ENCODE data around the gene CNTNAP4. TPM values are rescaled to one million over a fixed set of nuclear protein-coding genes. Genes with fewer than 3 reads are reported as not detected.

Gene CNTNAP4
- total and polyA plus RNA-seq, 2 of the 13 experiments (the other 11 are each of a cell fraction or from before 2014, with no cell fraction given) = not detected

- TF ChIP-seq CTCF (CRISPR knock-in tag; IDR thresholded peaks at IDR 0.05) (peak; percentile 59), SKI (IDR thresholded peaks at IDR 0.05; ENCODE audit: partially characterized antibody) (no peak), ZNF784 (CRISPR knock-in tag; IDR thresholded peaks at IDR 0.05; ENCODE audit: borderline replicate concordance) (no peak), ZNF564 (CRISPR knock-in tag; IDR thresholded peaks at IDR 0.05) (no peak)
These were observed 1.8 kb downstream of the CNTNAP4 start (continued) for GRCh38 chr16:76278980-76279379.

GRCh38 chr16:76280421-76281215, 3.4 kb downstream of the CNTNAP4 start:
- 8% methylated on average over 6 of the region's 6 CpGs for WGBS (ENCODE audit: low lambda C conversion rate)
- Histone ChIP-seq H3K4me2 (ENCODE audit: low read depth, low read length) (no peak overlapping the region), H3K4me1 (ENCODE audit: insufficient read depth, low read length) (no peaks in the 10 kb centered on the region), H2AFZ (ENCODE audit: low read length) (no peak overlapping the region), H3K4me3 (replicated peaks in 1 of 3; ENCODE audit: insufficient read depth in 1 of 3, low read depth in 2 of 3, low read length in 3 of 3) (no peak overlapping the region), H3K36me3 (replicated peaks in 1 of 2; ENCODE audit: control insufficient read depth in 1 of 2, insufficient read depth in 2 of 2, low read length in 2 of 2) (no peaks in the 10 kb centered on the region), H3K9ac (ENCODE audit: insufficient read depth, low read depth, low read length) (no peak overlapping the region), H4K20me1 (ENCODE audit: insufficient read depth, low read length) (no peaks in the 10 kb centered on the region), H3K9me3 (ENCODE audit: low read length) (no peaks in the 10 kb centered on the region), H3K79me2 (ENCODE audit: insufficient read depth, low read length) (no peaks in the 10 kb centered on the region), H3K27me3 (ENCODE audit: control insufficient read depth in 1 of 2, insufficient read depth in 2 of 2, low read length in 2 of 2) (no peaks in the 10 kb centered on the region), H3K27ac (ENCODE audit: extremely low read length, insufficient read depth, low read length) (no peak overlapping the region)
- FAIRE-seq = no peak
- CTCF ChIA-PET (ENCODE audit: low intra/inter-chr PET ratio, low total read pairs) = interaction anchor here (1.7 kb wide), 1 partner anchor 891 kb away, joined by 4 read pairs; no protein-coding TSS in a partner anchor
- TF ChIP-seq ARNTL (CRISPR knock-in tag; IDR thresholded peaks at IDR 0.05) = no peak
- TF ChIP-seq ZNF839 (CRISPR knock-in tag; IDR thresholded peaks at IDR 0.05; ENCODE audit: borderline replicate concordance) = no peak
- no peak for TF ChIP-seq ZBTB2 (CRISPR knock-in tag; IDR thresholded peaks at IDR 0.05; ENCODE audit: low read depth)
- TF ChIP-seq THAP8 (CRISPR knock-in tag; IDR thresholded peaks at IDR 0.05; ENCODE audit: borderline replicate concordance) = no peak
- no peak for TF ChIP-seq ZNF484 (CRISPR knock-in tag; IDR thresholded peaks at IDR 0.05; ENCODE audit: borderline replicate concordance, low read depth)
- no peak for TF ChIP-seq MTA1 (CRISPR knock-in tag; IDR thresholded peaks at IDR 0.05; ENCODE audit: borderline replicate concordance)
- no TSS peak for BruUV-seq (replicated peaks)
- ATAC-seq = no peak
- DNase-seq (ENCODE audit: low spot score) = no peak
- in situ Hi-C loops (cut with HindIII; ENCODE audit: extremely low pct_ligation_motif_present, low pct_unique_long_range_greater_than_20kb) = loop anchor here (25.0 kb wide), 1 partner anchor 882 kb away; no protein-coding TSS in a partner anchor
- POLR2A ChIA-PET = no interaction called here
- intact Hi-C loops (cut with micrococcal nuclease; ENCODE audit: unreplicated experiment) = no loop called here

Data from HepG2 (cell line).